Endodermal cell (in vitro differentiated cells): ENCODE data around the gene MFAP3. TPM values are rescaled to one million over a fixed set of nuclear protein-coding genes. Genes with fewer than 3 reads are reported as not detected.

Experiments
- DNase-seq: peaks from one replicate; pipeline ENCODE4 v3.0.0-alpha.2; 2017
- H3K27ac ChIP-seq: 2 replicates; pipeline ENCODE4 v1.5.1; 2013; ENCODE audit warnings: mild to moderate bottlenecking, low read depth, low read length, moderate library complexity
- H3K27me3 ChIP-seq: 2 replicates; pipeline ENCODE4 v1.6.1; 2013; ENCODE audit warnings: mild to moderate bottlenecking, low read length, moderate library complexity; ENCODE audit not compliant: insufficient read depth, control insufficient read depth, poor library complexity, severe bottlenecking
- H3K36me3 ChIP-seq: 2 replicates; pipeline ENCODE4 v1.7.0; 2013; ENCODE audit warnings: mild to moderate bottlenecking, low read length, moderate library complexity; ENCODE audit not compliant: control insufficient read depth, insufficient read depth
- H3K4me1 ChIP-seq: one replicate; pipeline ENCODE4 v1.7.0; 2013; ENCODE audit warnings: low read length; ENCODE audit not compliant: control insufficient read depth, insufficient read depth
- H3K4me3 ChIP-seq: 2 replicates; pipeline ENCODE4 v1.5.1; 2013; ENCODE audit warnings: mild to moderate bottlenecking, low read length, moderate library complexity
- H3K9ac ChIP-seq: 2 replicates; pipeline ENCODE4 v1.6.1; 2013; ENCODE audit warnings: mild to moderate bottlenecking, low read length, moderate library complexity; ENCODE audit not compliant: poor library complexity, severe bottlenecking; ENCODE audit errors: extremely low read depth
- H3K9me3 ChIP-seq: 2 replicates; pipeline ENCODE4 v1.6.1; 2013; ENCODE audit warnings: mild to moderate bottlenecking, low read length, moderate library complexity; ENCODE audit not compliant: control insufficient read depth
- H3K27ac Mint-ChIP-seq: 2 replicates; pipeline ENCODE4 v1.8.0; 2020; ENCODE audit warnings: mixed read lengths
- H3K27me3 Mint-ChIP-seq: 2 replicates; pipeline ENCODE4 v1.8.0; 2021; ENCODE audit warnings: mild to moderate bottlenecking, mixed read lengths; ENCODE audit not compliant: insufficient read depth
- H3K36me3 Mint-ChIP-seq: 2 replicates; pipeline ENCODE4 v1.8.0; 2020; ENCODE audit warnings: low read depth, mixed read lengths
- H3K4me1 Mint-ChIP-seq: 2 replicates; pipeline ENCODE4 v1.8.0; 2020; ENCODE audit warnings: mixed read lengths
- H3K4me3 Mint-ChIP-seq: 2 replicates; pipeline ENCODE4 v1.8.0; 2020; ENCODE audit warnings: mild to moderate bottlenecking, moderate library complexity, mixed read lengths
- H3K9me3 Mint-ChIP-seq: 2 replicates; pipeline ENCODE4 v1.8.0; 2020; ENCODE audit warnings: mild to moderate bottlenecking, mixed read lengths
- CTCF ChIP-seq: fragments of 200-600 bp; sonication (generic); conservative IDR thresholded peaks from 2 replicates; pipeline ENCODE4 v1.5.0; 2021; ENCODE audit warnings: antibody characterized with exemption, mild to moderate bottlenecking
- WGBS, 2 experiments: methylation state at CpG; one replicate each; pipeline versions ENCODE4 v1.1.5 to v1.1.7; 2013; ENCODE audit warnings: missing lambda C conversion rate in 2 of 2, mixed read lengths in 1 of 2; ENCODE audit not compliant: insufficient coverage in 1 of 2, insufficient read length in 1 of 2; 5-methylcytosine and 5-hydroxymethylcytosine counted together
- total RNA-seq, 2 donors: library from RNA; stranded (reverse); fragmentation: NEBNext Ultra II Directional in 1 of 2; extraction: Animal tissue kit (Norgen Biotek cat#: 25700) in 1 of 2; gene quantifications; 2 replicates in 1 of 2; 3 replicates in 1 of 2; pipeline ENCODE4 v1.2.1, GENCODE V29; 2021

MFAP3 gene
- total RNA-seq, 2 donors from 2014 or later = 25.8 to 36.2 TPM

- H3K4me1 Mint-ChIP-seq = no peaks in the 10 kb centered on the region
- 88% methylated on average over 4 to 5 of the region's 5 CpGs for WGBS, 2 experiments
- no peak for DNase-seq
- Histone ChIP-seq H3K4me1 (no peaks in the 10 kb centered on the region), H3K36me3 (peaks cover 23% of the 10 kb centered on the region), H3K9ac (no peak overlapping the region), H3K4me3 (no peak overlapping the region), H3K9me3 (no peaks in the 10 kb centered on the region), H3K27ac (no peak overlapping the region), H3K27me3 (no peaks in the 10 kb centered on the region)
- H3K36me3 Mint-ChIP-seq = peaks cover 22% of the 10 kb centered on the region
- TF ChIP-seq CTCF = no peak
- H3K4me3 Mint-ChIP-seq = no peak overlapping the region
- no peaks in the 10 kb centered on the region for H3K27me3 Mint-ChIP-seq
- no peaks in the 10 kb centered on the region for H3K9me3 Mint-ChIP-seq
- H3K27ac Mint-ChIP-seq = no peak overlapping the region
Observed at GRCh38 chr5:154049636-154050035, 10.9 kb downstream of the MFAP3 start.

GRCh38 chr5:154053468-154053867, 14.7 kb downstream of the MFAP3 start:
- H3K36me3 Mint-ChIP-seq = peaks cover 23% of the 10 kb centered on the region
- no peak overlapping the region for H3K27ac Mint-ChIP-seq
- H3K27me3 ChIP-seq = no peaks in the 10 kb centered on the region
- no peaks in the 10 kb centered on the region for H3K4me1 ChIP-seq
- peaks cover 2% of the 10 kb centered on the region for H3K4me1 Mint-ChIP-seq
- no peak for TF ChIP-seq CTCF
- peaks cover 29% of the 10 kb centered on the region for H3K36me3 ChIP-seq
- H3K4me3 Mint-ChIP-seq = no peak overlapping the region
- DNase-seq = no peak
- no peaks in the 10 kb centered on the region for H3K9me3 ChIP-seq
- H3K4me3 ChIP-seq = no peak overlapping the region
- H3K27ac ChIP-seq = no peak overlapping the region
- H3K9ac ChIP-seq = no peak overlapping the region
- H3K27me3 Mint-ChIP-seq = no peaks in the 10 kb centered on the region
- WGBS, 2 experiments = 94 to 95% methylated on average over 4 of the region's 4 CpGs
- H3K9me3 Mint-ChIP-seq = no peaks in the 10 kb centered on the region

GRCh38 chr5:154055201-154055600, 16.4 kb downstream of the MFAP3 start:
- peaks cover 5% of the 10 kb centered on the region for H3K4me1 Mint-ChIP-seq
- peaks cover 29% of the 10 kb centered on the region for H3K36me3 ChIP-seq
- H3K27me3 ChIP-seq = no peaks in the 10 kb centered on the region
- H3K9me3 Mint-ChIP-seq = no peaks in the 10 kb centered on the region
- H3K27ac ChIP-seq = no peak overlapping the region
- no peak overlapping the region for H3K9ac ChIP-seq
- no peaks in the 10 kb centered on the region for H3K4me1 ChIP-seq
- H3K4me3 Mint-ChIP-seq = no peak overlapping the region
- WGBS, 2 experiments = 98 to 100% methylated on average over 2 of the region's 2 CpGs
- no peak for TF ChIP-seq CTCF
- H3K27me3 Mint-ChIP-seq = no peaks in the 10 kb centered on the region
- no peak overlapping the region for H3K27ac Mint-ChIP-seq
- H3K9me3 ChIP-seq = no peaks in the 10 kb centered on the region
- H3K36me3 Mint-ChIP-seq = peaks cover 23% of the 10 kb centered on the region
- no peak overlapping the region for H3K4me3 ChIP-seq
- no peak for DNase-seq
